SK-N-SH treated with all-trans-retinoic acid at 6 μM for 48 hours (cell line): ENCODE results near the gene ADAMTS17.

Experiments used
- ATAC-seq: fragments of 200-7000 bp; cut with Tn5 transposase; 3 replicates; pipeline ENCODE4 v1.9.1; 2020; ENCODE audit warnings: mild to moderate bottlenecking, moderate library complexity
- ARNTL ChIP-seq: fragments of 450-650 bp; formaldehyde crosslinking; IDR thresholded peaks from 2 replicates; pipeline ENCODE4 v1.5.0; 2020; ENCODE audit warnings: low read depth, mild to moderate bottlenecking, moderate library complexity, borderline replicate concordance
- CSDC2 ChIP-seq: fragments of 250-450 bp; sonication (Bioruptor Pico); IDR thresholded peaks from 2 replicates; pipeline ENCODE4 v1.5.0; 2020; ENCODE audit warnings: mild to moderate bottlenecking, moderate library complexity
- CSRNP3 ChIP-seq: fragments of 250-450 bp; sonication (Bioruptor Pico); IDR thresholded peaks from 2 replicates; pipeline ENCODE4 v1.5.1; 2021; ENCODE audit warnings: mild to moderate bottlenecking, moderate library complexity
- ESRRG ChIP-seq: fragments of 250-450 bp; sonication (Bioruptor Pico); IDR thresholded peaks from 2 replicates; pipeline ENCODE4 v1.6.1; 2021; ENCODE audit warnings: mild to moderate bottlenecking
- GLIS3 ChIP-seq: fragments of 250-450 bp; sonication (Bioruptor Pico); IDR thresholded peaks from 2 replicates; pipeline ENCODE4 v1.5.0; 2020; ENCODE audit warnings: mild to moderate bottlenecking, moderate library complexity
- ISL1 ChIP-seq: fragments of 250-450 bp; sonication (Bioruptor Pico); IDR thresholded peaks from 2 replicates; pipeline ENCODE4 v2.1.2; 2022; ENCODE audit warnings: mild to moderate bottlenecking, moderate library complexity
- OSR1 ChIP-seq: fragments of 250-450 bp; sonication (Bioruptor Pico); IDR thresholded peaks from 2 replicates; pipeline ENCODE4 v1.8.0; 2022; ENCODE audit warnings: moderate library complexity, mild to moderate bottlenecking, inconsistent platforms
- PATZ1 ChIP-seq: fragments of 250-450 bp; sonication (Bioruptor Pico); IDR thresholded peaks from 2 replicates; pipeline ENCODE4 v1.8.0; 2020; ENCODE audit warnings: mild to moderate bottlenecking, moderate library complexity, borderline replicate concordance
- RARB ChIP-seq: fragments of 250-450 bp; sonication (Bioruptor Pico); IDR thresholded peaks from 2 replicates; pipeline ENCODE4 v1.8.0; 2021; ENCODE audit warnings: mild to moderate bottlenecking, moderate library complexity
- SNAI2 ChIP-seq: fragments of 250-450 bp; sonication (Bioruptor Pico); IDR thresholded peaks from 2 replicates; pipeline ENCODE4 v1.5.0; 2020; ENCODE audit warnings: mild to moderate bottlenecking, moderate library complexity
- TCF4 ChIP-seq: fragments of 250-450 bp; sonication (Bioruptor Pico); IDR thresholded peaks from 2 replicates; pipeline ENCODE4 v1.8.0; 2021; ENCODE audit warnings: mild to moderate bottlenecking, moderate library complexity, borderline replicate concordance
- TOX ChIP-seq: fragments of 250-450 bp; sonication (Bioruptor Pico); IDR thresholded peaks from 2 replicates; pipeline ENCODE4 v1.8.0; 2021; ENCODE audit warnings: mild to moderate bottlenecking, moderate library complexity, borderline replicate concordance
- ZC3H10 ChIP-seq: fragments of 250-450 bp; sonication (Bioruptor Pico); IDR thresholded peaks from 2 replicates; pipeline ENCODE4 v1.5.1; 2021; ENCODE audit warnings: mild to moderate bottlenecking, moderate library complexity
- ZFP3 ChIP-seq: fragments of 250-450 bp; sonication (Bioruptor Pico); IDR thresholded peaks from 2 replicates; pipeline ENCODE4 v1.5.0; 2020; ENCODE audit warnings: mild to moderate bottlenecking, moderate library complexity
- ZFP30 ChIP-seq: fragments of 450-650 bp; formaldehyde crosslinking; IDR thresholded peaks from 2 replicates; pipeline ENCODE4 v1.5.0; 2022; ENCODE audit warnings: mild to moderate bottlenecking, moderate library complexity
- ZNF565 ChIP-seq: fragments of 450-650 bp; formaldehyde crosslinking; conservative IDR thresholded peaks from 2 replicates; pipeline ENCODE4 v1.5.0; 2020; ENCODE audit warnings: low read depth, mild to moderate bottlenecking, moderate library complexity
- ZNF70 ChIP-seq: fragments of 450-650 bp; formaldehyde crosslinking; IDR thresholded peaks from 2 replicates; pipeline ENCODE4 v1.5.0; 2020; ENCODE audit warnings: mild to moderate bottlenecking, moderate library complexity
- ZNF8 ChIP-seq: fragments of 450-650 bp; formaldehyde crosslinking; IDR thresholded peaks from 2 replicates; pipeline ENCODE4 v1.5.0; 2020; ENCODE audit warnings: mild to moderate bottlenecking, moderate library complexity
- TF ChIP-seq, protein P1 (sequence below): fragments of 250-450 bp; sonication (Bioruptor Pico); IDR thresholded peaks from 2 replicates; pipeline ENCODE4 v1.5.0; 2020; ENCODE audit warnings: mild to moderate bottlenecking, moderate library complexity
- TF ChIP-seq, protein P2 (sequence below): fragments of 250-450 bp; sonication (Bioruptor Pico); IDR thresholded peaks from 2 replicates; pipeline ENCODE4 v1.5.1; 2020; ENCODE audit warnings: low read depth, mild to moderate bottlenecking, moderate library complexity

The ADAMTS17 gene

DNA sequence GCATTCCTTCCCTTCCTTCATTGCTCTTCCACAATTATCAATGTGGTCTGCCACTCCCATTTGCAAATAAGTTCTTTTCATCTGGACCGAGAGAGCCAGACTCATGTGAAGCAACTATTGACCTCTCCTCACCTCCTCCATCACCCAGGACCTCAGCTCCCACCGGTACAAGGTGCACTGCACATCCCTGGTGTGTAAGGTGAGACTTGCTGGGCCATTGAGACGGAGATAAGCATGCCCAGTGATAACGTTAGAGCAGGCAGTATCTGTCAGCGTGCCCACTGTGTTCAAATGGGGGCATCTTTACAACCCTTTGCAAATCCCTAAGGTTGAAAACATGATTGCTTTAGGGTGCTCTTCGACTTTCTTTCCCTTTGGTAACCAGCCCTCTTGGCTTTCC lies 154.8 kb downstream of the ADAMTS17 start:
- ATAC-seq = no peak

DNA sequence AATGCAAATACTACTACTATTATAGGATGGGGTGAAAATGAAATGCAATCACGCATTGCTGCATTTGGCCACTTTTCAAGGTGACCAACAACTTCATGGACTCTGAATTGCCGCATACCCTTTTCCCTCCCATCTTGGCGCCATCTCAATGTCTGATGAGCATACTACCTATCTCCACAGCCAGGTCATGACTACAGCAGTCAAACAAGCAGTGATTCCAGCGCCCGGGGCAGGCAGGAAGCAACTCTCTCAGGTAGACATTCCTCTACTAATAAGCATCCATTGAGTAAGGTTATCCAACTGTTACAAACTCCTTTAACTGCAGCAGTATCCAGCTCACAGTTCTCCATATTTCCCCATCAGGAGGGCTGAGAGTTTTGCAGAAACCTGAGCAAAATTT lies 155.4 kb downstream of the ADAMTS17 start:
- TF ChIP-seq ZC3H10 (no peak), OSR1 (CRISPR knock-in tag) (no peak), ZFP30 (CRISPR knock-in tag) (no peak), CSDC2 (CRISPR knock-in tag) (no peak), SNAI2 (CRISPR knock-in tag) (no peak), ZFP3 (CRISPR knock-in tag) (no peak), ZNF8 (CRISPR knock-in tag) (no peak), ZNF565 (CRISPR knock-in tag) (no peak), TOX (CRISPR knock-in tag) (no peak), ESRRG (CRISPR knock-in tag) (no peak), RARB (CRISPR knock-in tag) (no peak)
- TF ChIP-seq, protein P1, sequence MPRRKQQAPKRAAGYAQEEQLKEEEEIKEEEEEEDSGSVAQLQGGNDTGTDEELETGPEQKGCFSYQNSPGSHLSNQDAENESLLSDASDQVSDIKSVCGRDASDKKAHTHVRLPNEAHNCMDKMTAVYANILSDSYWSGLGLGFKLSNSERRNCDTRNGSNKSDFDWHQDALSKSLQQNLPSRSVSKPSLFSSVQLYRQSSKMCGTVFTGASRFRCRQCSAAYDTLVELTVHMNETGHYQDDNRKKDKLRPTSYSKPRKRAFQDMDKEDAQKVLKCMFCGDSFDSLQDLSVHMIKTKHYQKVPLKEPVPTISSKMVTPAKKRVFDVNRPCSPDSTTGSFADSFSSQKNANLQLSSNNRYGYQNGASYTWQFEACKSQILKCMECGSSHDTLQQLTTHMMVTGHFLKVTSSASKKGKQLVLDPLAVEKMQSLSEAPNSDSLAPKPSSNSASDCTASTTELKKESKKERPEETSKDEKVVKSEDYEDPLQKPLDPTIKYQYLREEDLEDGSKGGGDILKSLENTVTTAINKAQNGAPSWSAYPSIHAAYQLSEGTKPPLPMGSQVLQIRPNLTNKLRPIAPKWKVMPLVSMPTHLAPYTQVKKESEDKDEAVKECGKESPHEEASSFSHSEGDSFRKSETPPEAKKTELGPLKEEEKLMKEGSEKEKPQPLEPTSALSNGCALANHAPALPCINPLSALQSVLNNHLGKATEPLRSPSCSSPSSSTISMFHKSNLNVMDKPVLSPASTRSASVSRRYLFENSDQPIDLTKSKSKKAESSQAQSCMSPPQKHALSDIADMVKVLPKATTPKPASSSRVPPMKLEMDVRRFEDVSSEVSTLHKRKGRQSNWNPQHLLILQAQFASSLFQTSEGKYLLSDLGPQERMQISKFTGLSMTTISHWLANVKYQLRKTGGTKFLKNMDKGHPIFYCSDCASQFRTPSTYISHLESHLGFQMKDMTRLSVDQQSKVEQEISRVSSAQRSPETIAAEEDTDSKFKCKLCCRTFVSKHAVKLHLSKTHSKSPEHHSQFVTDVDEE = no peak
- TF ChIP-seq, protein P2, sequence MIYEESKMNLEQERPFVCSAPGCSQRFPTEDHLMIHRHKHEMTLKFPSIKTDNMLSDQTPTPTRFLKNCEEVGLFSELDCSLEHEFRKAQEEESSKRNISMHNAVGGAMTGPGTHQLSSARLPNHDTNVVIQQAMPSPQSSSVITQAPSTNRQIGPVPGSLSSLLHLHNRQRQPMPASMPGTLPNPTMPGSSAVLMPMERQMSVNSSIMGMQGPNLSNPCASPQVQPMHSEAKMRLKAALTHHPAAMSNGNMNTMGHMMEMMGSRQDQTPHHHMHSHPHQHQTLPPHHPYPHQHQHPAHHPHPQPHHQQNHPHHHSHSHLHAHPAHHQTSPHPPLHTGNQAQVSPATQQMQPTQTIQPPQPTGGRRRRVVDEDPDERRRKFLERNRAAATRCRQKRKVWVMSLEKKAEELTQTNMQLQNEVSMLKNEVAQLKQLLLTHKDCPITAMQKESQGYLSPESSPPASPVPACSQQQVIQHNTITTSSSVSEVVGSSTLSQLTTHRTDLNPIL (CRISPR knock-in tag) = no peak
- no peak for ATAC-seq

More for the DNA sequence above, 154.8 kb downstream of the ADAMTS17 start:
- TF ChIP-seq ZFP3 (CRISPR knock-in tag) (no peak), TCF4 (CRISPR knock-in tag) (no peak), ZNF8 (CRISPR knock-in tag) (no peak), ESRRG (CRISPR knock-in tag) (no peak), ZFP30 (CRISPR knock-in tag) (no peak), CSDC2 (CRISPR knock-in tag) (no peak), ZNF70 (no peak), ARNTL (no peak)
- TF ChIP-seq, protein P2 (CRISPR knock-in tag) = no peak

DNA sequence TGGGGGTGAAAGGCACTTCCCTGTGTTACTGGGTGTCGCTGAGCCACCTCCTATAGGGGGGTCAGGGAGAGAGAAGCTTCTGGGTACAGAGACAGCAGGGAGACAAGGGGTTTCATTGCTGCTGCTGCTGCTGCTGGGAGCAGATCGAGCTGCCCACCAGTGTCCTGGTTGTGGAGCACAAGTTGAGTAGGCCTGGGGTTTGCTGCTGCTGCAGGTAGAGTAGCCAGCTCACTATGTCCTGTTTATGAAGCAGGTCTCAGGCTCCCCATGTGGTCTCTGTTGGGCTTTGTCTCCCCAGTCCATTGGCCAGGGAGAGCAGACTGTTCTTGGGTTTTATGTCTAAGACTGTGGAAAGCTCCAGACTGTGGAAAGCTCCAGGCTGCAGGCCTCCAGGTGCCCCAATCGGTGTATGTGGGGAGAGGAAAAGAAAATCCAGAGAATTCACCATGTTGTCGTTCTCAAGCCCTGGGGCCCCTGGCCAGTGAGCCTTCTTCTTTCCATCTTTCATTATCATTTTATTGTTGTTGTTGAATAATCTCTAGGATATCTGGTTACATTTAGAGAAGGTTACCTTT lies 157.8 kb downstream of the ADAMTS17 start:
- no peak for TF ChIP-seq ZC3H10
- TF ChIP-seq ZFP3 (CRISPR knock-in tag) = no peak
- no peak for TF ChIP-seq RARB (CRISPR knock-in tag)
- no peak for TF ChIP-seq ARNTL
- TF ChIP-seq GLIS3 (CRISPR knock-in tag) = no peak
- no peak for TF ChIP-seq CSDC2 (CRISPR knock-in tag)
- TF ChIP-seq PATZ1 (CRISPR knock-in tag) = no peak
- no peak for TF ChIP-seq TCF4 (CRISPR knock-in tag)
- TF ChIP-seq ZNF70 = no peak
- TF ChIP-seq ZNF8 (CRISPR knock-in tag) = no peak
- TF ChIP-seq, protein P2 (CRISPR knock-in tag) = no peak

GRCh38 chr15:100180921-100181320 lies 160.9 kb downstream of the ADAMTS17 start:
- no peak for ATAC-seq
- TF ChIP-seq CSRNP3 (CRISPR knock-in tag) (no peak), TOX (CRISPR knock-in tag) (no peak), SNAI2 (CRISPR knock-in tag) (no peak), ZNF70 (no peak), ISL1 (CRISPR knock-in tag) (no peak), RARB (CRISPR knock-in tag) (no peak), ZFP30 (CRISPR knock-in tag) (no peak), PATZ1 (CRISPR knock-in tag) (no peak), GLIS3 (CRISPR knock-in tag) (no peak), ESRRG (CRISPR knock-in tag) (no peak), ZNF565 (CRISPR knock-in tag) (no peak)

More for the DNA sequence above, 157.8 kb downstream of the ADAMTS17 start:
- no peak for ATAC-seq
